ENCODE data around the gene SERPINB11. TPM values are rescaled to one million over a fixed set of nuclear protein-coding genes. Genes with fewer than 3 reads are reported as not detected.

Gene SERPINB11
- total RNA-seq, 3 donors from 2014 or later = not detected

- no peak for DNase-seq (ENCODE audit: low spot score in 2 of 2)
- H3K4me3 ChIP-seq = no peak overlapping the region
- H3K27ac ChIP-seq = no peak overlapping the region
- no peaks in the 10 kb centered on the region for H3K36me3 ChIP-seq
- no peaks in the 10 kb centered on the region for H3K4me1 ChIP-seq
- intact Hi-C loops (cut with DNase I; ENCODE audit: low total_unique reads) = no loop called here
- no peaks in the 10 kb centered on the region for H3K9me3 ChIP-seq
- no peak for TF ChIP-seq POLR2A (IDR thresholded peaks at IDR 0.05)
- no peak for TF ChIP-seq POLR2AphosphoS5 (IDR thresholded peaks at IDR 0.05)
- TF ChIP-seq CTCF (IDR thresholded peaks at IDR 0.05) = no peak
- no peaks in the 10 kb centered on the region for H3K27me3 ChIP-seq
Measured at GRCh38 chr18:63705401-63705800, 2.6 kb downstream of the SERPINB11 start.

GRCh38 chr18:63707816-63708215 is 5.1 kb downstream of the SERPINB11 start:
- peaks cover 0 to under 1% of the 10 kb centered on the region in 2 donors for H3K9me3 ChIP-seq
- no peaks in the 10 kb centered on the region for H3K36me3 ChIP-seq
- intact Hi-C loops (cut with DNase I; ENCODE audit: low total_unique reads) = no loop called here
- H3K4me1 ChIP-seq = no peaks in the 10 kb centered on the region
- TF ChIP-seq POLR2AphosphoS5 (IDR thresholded peaks at IDR 0.05) (no peak), POLR2A (IDR thresholded peaks at IDR 0.05) (no peak), CTCF (IDR thresholded peaks at IDR 0.05) (no peak)
- H3K27me3 ChIP-seq = no peaks in the 10 kb centered on the region
- no peak overlapping the region for H3K27ac ChIP-seq
- no peak for DNase-seq (ENCODE audit: low spot score in 2 of 2)
- no peak overlapping the region for H3K4me3 ChIP-seq

- peaks cover 1 to 9% of the 10 kb centered on the region in 2 donors for H3K9me3 ChIP-seq
- DNase-seq (ENCODE audit: low spot score in 2 of 2) = no peak
- no peaks in the 10 kb centered on the region for H3K4me1 ChIP-seq
- intact Hi-C loops (cut with DNase I; ENCODE audit: low total_unique reads) = no loop called here
- no peak overlapping the region for H3K27ac ChIP-seq
- H3K27me3 ChIP-seq = no peaks in the 10 kb centered on the region
- H3K36me3 ChIP-seq = no peaks in the 10 kb centered on the region
- H3K4me3 ChIP-seq = no peak overlapping the region
- TF ChIP-seq POLR2AphosphoS5 (IDR thresholded peaks at IDR 0.05) (no peak), POLR2A (IDR thresholded peaks at IDR 0.05) (no peak), CTCF (IDR thresholded peaks at IDR 0.05) (no peak)
Measured at GRCh38 chr18:63708650-63709049, 5.9 kb downstream of the SERPINB11 start.

- no peaks in the 10 kb centered on the region for H3K27me3 ChIP-seq
- no peak for DNase-seq (ENCODE audit: low spot score in 2 of 2)
- H3K9me3 ChIP-seq = no peaks in the 10 kb centered on the region
- no peak for TF ChIP-seq POLR2AphosphoS5 (IDR thresholded peaks at IDR 0.05)
- no peak for TF ChIP-seq POLR2A (IDR thresholded peaks at IDR 0.05)
- TF ChIP-seq CTCF (IDR thresholded peaks at IDR 0.05) = no peak
- H3K4me3 ChIP-seq = no peak overlapping the region
- no peaks in the 10 kb centered on the region for H3K4me1 ChIP-seq
- no peak overlapping the region for H3K27ac ChIP-seq
- no peaks in the 10 kb centered on the region for H3K36me3 ChIP-seq
- intact Hi-C loops (cut with DNase I; ENCODE audit: low total_unique reads) = no loop called here
Measured at GRCh38 chr18:63725682-63726480, 23.1 kb downstream of the SERPINB11 start.

- no peak for DNase-seq (ENCODE audit: low spot score in 2 of 2)
- Histone ChIP-seq H3K27me3 (no peaks in the 10 kb centered on the region), H3K27ac (no peak overlapping the region), H3K9me3 (no peaks in the 10 kb centered on the region), H3K36me3 (no peaks in the 10 kb centered on the region), H3K4me1 (no peaks in the 10 kb centered on the region), H3K4me3 (no peak overlapping the region)
- intact Hi-C loops (cut with DNase I; ENCODE audit: low total_unique reads) = no loop called here
- TF ChIP-seq POLR2A (IDR thresholded peaks at IDR 0.05) (no peak), POLR2AphosphoS5 (IDR thresholded peaks at IDR 0.05) (no peak), CTCF (IDR thresholded peaks at IDR 0.05) (no peak)
Measured at GRCh38 chr18:63730773-63731172, 28.0 kb downstream of the SERPINB11 start.
